Adrenal gland (tissue), 12 donors: Measurements from ENCODE around the gene ANTXR2. TPM values are rescaled to one million over a fixed set of nuclear protein-coding genes. Genes with fewer than 3 reads are reported as not detected.

Experiments
- DNase-seq, 7 donors: peaks; one replicate each; pipeline ENCODE4 v3.0.0-alpha.2; 2019 to 2020
- H3K27ac ChIP-seq, 5 donors: fragments of 200-600 bp; sonication (generic) in 4 of 5; 1 replicate in 3 of 5; 2 replicates in 2 of 5; pipeline versions ENCODE4 v1.5.1 to v1.8.0; 2016 to 2020; ENCODE audit warnings: mild to moderate bottlenecking in 1 of 5
- H3K27me3 ChIP-seq: fragments of 200-600 bp; 2 replicates; pipeline ENCODE4 v1.8.0; 2021
- H3K36me3 ChIP-seq, 2 donors: fragments of 200-600 bp; replicated peaks in 1 of 2; 1 replicate in 1 of 2; 2 replicates in 1 of 2; pipeline versions ENCODE4 v1.5.1 to v1.8.0; 2018 to 2022
- H3K4me1 ChIP-seq, 2 donors: fragments of 200-600 bp; replicated peaks in 1 of 2; 1 replicate in 1 of 2; 2 replicates in 1 of 2; pipeline versions ENCODE4 v1.5.1 to v1.8.0; 2018 to 2021
- H3K4me3 ChIP-seq, 4 donors: fragments of 200-600 bp; sonication (generic) in 3 of 4; one replicate each; pipeline ENCODE4 v1.5.1; 2016 to 2018
- H3K9me3 ChIP-seq, 3 donors: fragments of 200-600 bp; sonication (generic) in 1 of 3; replicated peaks in 1 of 3; 1 replicate in 2 of 3; 2 replicates in 1 of 3; pipeline versions ENCODE4 v1.5.1 to v1.8.0; 2016 to 2021
- POLR2A ChIP-seq, 2 donors: fragments of 450-650 bp; IDR thresholded peaks; one replicate each; pipeline ENCODE4 v1.6.1; 2017; ENCODE audit warnings: antibody characterized with exemption in 2 of 2, mild to moderate bottlenecking in 2 of 2, moderate library complexity in 1 of 2
- WGBS, 4 donors: extraction: QIAGEN DNeasy Blood & Tissue Kit in 2 of 4; methylation state at CpG; one replicate each; pipeline versions ENCODE4 v1.1.5 to v1.1.7; 2013 to 2017; 5-methylcytosine and 5-hydroxymethylcytosine counted together
- intact Hi-C, 2 donors: fragments of 100-400 bp; cut with DNase I; formaldehyde crosslinking; loops; one replicate each; pipeline versions ENCODE4 v1.14.1 to v1.15.0; 2022 to 2023
- polyA plus RNA-seq, 3 donors: library from polyadenylated mRNA; stranded (reverse); fragments of 200-250 nt in 2 of 3; fragments of 350-450 nt in 1 of 3; fragmentation: Illumina TruSeq in 1 of 3; extraction: RNeasy Lipid Tissue Mini Kit (QIAGEN cat#74804) in 1 of 3; gene quantifications; one replicate each; pipeline ENCODE4 v1.2.3, GENCODE V29; 2013 to 2014
- total RNA-seq, 9 donors: library from RNA; depleted of rRNA in 4 of 9; stranded (reverse); fragments of >200 nt in 4 of 9; fragments of 120-200 nt in 1 of 9; fragmentation: NEBNext Ultra II Directional in 1 of 9; extraction: Animal tissue kit (Norgen Biotek cat#: 25700) in 1 of 9; gene quantifications; one replicate each; pipeline versions ENCODE4 v1.1.0 to v1.2.4, GENCODE V29; 2013 to 2023
- TF ChIP-seq, protein P1 (sequence below), 6 experiments: fragments of 450-650 bp in 4 of 6; fragments of 200-600 bp in 2 of 6; sonication (generic) in 1 of 6; IDR thresholded peaks; 1 replicate in 5 of 6; 2 replicates in 1 of 6; pipeline versions ENCODE4 v1.5.1 to v1.8.0; 2016 to 2021; ENCODE audit warnings: antibody characterized with exemption in 6 of 6, mild to moderate bottlenecking in 2 of 6, moderate library complexity in 1 of 6
- donor health status: healthy with polysubstance abuse.
- donor health status: Bipolar disorder and iron deficiency.
- donor health status: DM: yes; HTN: yes; CAD: no.
- donor health status: DM: no; HTN: no; CAD: no.
- donor health status: DM: no; HTN: no; CAD: no.
- donor health status: DM: yes; HTN: yes; CAD: no.

The ANTXR2 gene
- total and polyA plus RNA-seq, 12 donors: 8.4 to 96.6 (median 57.7) TPM

DNA sequence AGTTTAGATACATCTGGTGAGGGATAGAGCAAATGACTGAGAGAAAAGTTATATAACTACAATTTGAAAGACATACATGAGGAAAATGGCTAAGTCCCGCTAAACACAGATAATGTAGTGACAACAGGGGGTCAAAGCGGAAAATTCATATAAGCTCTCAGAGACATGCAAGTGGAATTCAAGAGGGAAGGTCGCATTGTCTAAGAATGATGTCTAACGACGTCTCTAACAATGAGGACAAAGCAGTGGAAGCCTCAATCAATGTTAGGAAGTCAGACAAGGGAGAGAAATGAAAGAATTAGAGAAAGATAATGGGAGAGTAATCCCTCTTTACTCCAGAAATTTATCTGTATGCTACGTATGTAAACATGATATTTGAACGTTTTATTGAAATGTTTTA is 113.4 kb downstream of the ANTXR2 start:
- Histone ChIP-seq H3K27me3 (no peaks in the 10 kb centered on the region), H3K27ac (no peak overlapping the region), H3K36me3 (no peaks in the 10 kb centered on the region), H3K4me1 (no peaks in the 10 kb centered on the region), H3K9me3 (no peaks in the 10 kb centered on the region), H3K4me3 (no peak overlapping the region)
- TF ChIP-seq POLR2A (IDR thresholded peaks at IDR 0.05): no peak
- TF ChIP-seq, protein P1, sequence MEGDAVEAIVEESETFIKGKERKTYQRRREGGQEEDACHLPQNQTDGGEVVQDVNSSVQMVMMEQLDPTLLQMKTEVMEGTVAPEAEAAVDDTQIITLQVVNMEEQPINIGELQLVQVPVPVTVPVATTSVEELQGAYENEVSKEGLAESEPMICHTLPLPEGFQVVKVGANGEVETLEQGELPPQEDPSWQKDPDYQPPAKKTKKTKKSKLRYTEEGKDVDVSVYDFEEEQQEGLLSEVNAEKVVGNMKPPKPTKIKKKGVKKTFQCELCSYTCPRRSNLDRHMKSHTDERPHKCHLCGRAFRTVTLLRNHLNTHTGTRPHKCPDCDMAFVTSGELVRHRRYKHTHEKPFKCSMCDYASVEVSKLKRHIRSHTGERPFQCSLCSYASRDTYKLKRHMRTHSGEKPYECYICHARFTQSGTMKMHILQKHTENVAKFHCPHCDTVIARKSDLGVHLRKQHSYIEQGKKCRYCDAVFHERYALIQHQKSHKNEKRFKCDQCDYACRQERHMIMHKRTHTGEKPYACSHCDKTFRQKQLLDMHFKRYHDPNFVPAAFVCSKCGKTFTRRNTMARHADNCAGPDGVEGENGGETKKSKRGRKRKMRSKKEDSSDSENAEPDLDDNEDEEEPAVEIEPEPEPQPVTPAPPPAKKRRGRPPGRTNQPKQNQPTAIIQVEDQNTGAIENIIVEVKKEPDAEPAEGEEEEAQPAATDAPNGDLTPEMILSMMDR (IDR thresholded peaks at IDR 0.05): no peak
- WGBS, 4 donors: 95 to 96% (median 95%) methylated on average over 7 of the region's 7 CpGs
- intact Hi-C loops: no loop called here
- DNase-seq: no peak

DNA sequence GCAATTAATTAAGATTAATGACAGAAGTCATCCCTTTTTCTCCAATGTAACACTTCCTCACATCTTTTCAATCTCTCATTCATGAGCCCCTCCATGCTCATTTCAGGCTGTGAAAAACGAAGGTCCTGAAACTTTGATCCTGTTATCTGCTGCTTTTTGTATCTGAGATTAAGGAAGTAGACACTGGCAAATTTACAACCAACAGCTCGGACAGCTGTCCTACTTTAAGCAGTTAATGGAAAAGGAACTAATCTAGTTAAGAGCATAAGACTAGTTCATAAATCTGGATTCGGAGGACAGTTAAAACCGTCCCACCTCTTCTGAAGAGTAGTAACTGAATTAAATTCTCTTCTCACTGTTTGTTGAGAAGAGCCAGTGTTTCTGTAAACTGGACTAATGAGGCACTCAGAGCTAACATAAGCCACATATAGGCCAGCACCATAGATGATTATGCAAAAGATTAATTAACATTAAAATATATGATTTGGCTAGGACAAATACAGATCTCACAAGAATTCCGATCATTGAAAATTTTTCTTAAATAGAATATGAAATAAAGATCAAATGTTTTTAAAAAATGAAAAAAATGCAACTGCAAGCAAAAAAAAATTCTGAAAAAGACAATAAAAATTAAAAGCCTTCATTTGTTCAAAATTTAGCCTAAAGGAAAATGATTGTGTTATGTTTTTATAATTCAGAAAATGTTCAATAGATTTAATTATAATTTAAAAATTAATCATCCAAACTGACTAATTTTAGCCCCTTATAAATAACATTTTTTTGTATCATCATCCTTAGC is 114.4 kb downstream of the ANTXR2 start:
- Histone ChIP-seq H3K36me3 (no peaks in the 10 kb centered on the region), H3K27me3 (no peaks in the 10 kb centered on the region), H3K4me1 (no peaks in the 10 kb centered on the region), H3K9me3 (no peaks in the 10 kb centered on the region), H3K27ac (no peak overlapping the region), H3K4me3 (no peak overlapping the region)
- WGBS, 4 donors: 46 to 54% (median 48%) methylated on average over 5 of the region's 5 CpGs
- intact Hi-C loops: no loop called here
- no peak for DNase-seq
- TF ChIP-seq, protein P1 (IDR thresholded peaks at IDR 0.05): no peak
- no peak for TF ChIP-seq POLR2A (IDR thresholded peaks at IDR 0.05)

DNA sequence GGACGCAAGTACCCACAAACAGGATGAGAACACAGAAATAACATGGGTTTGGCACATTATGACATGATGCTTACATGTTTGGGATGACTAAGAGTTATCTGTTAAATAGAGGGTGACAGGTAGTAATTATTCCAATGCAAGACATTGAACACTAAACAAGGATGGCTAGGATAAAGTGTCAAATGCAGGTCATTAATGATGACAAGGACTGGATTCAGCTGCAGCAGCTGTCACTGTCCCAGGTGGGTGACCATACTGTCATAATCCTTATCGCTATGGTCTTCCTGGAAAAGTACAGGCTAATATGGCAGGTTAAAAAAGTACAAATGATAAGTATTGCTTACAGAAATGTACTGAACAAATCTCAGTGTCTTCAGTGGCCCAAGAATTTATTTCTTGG is 123.9 kb downstream of the ANTXR2 start:
- Histone ChIP-seq H3K4me1 (peaks cover 0 to 7% of the 10 kb centered on the region in 2 donors), H3K27ac (no peak overlapping the region), H3K9me3 (no peaks in the 10 kb centered on the region), H3K27me3 (no peaks in the 10 kb centered on the region), H3K4me3 (no peak overlapping the region), H3K36me3 (no peaks in the 10 kb centered on the region)
- 96 to 99% (median 97%) methylated on average over 2 of the region's 2 CpGs for WGBS, 4 donors
- intact Hi-C loops: no loop called here
- no peak for DNase-seq
- no peak for TF ChIP-seq POLR2A (IDR thresholded peaks at IDR 0.05)
- TF ChIP-seq, protein P1 (IDR thresholded peaks at IDR 0.05): no peak

DNA sequence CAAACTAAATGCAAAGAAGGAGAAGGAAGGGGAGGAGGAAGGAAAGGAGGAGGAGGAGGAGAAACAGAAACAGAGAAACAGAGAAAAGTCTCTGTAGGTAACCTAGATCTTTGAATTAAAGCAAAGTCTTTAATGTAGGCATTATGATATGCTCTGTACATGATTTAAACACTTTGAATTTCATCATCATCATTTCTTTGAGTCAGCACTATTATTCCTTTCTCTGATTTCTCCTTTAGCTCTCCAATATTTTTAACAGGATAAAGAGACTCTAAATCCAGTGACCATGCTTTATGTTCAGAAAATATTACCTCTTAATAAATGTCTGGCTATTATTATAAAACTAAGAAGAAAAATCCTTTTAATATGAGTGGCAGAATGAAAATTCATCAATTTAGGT is 124.3 kb downstream of the ANTXR2 start:
- H3K9me3 ChIP-seq: no peaks in the 10 kb centered on the region
- H3K36me3 ChIP-seq: no peaks in the 10 kb centered on the region
- H3K27ac ChIP-seq: no peak overlapping the region
- no peak overlapping the region for H3K4me3 ChIP-seq
- intact Hi-C loops: no loop called here
- no peak for DNase-seq
- H3K4me1 ChIP-seq: peaks cover 0 to 7% of the 10 kb centered on the region in 2 donors
- H3K27me3 ChIP-seq: no peaks in the 10 kb centered on the region
- no peak for TF ChIP-seq POLR2A (IDR thresholded peaks at IDR 0.05)
- TF ChIP-seq, protein P1 (IDR thresholded peaks at IDR 0.05): no peak
